CMK (cell line): ENCODE measurements around the gene VWA5B2.

ENCODE experiments used
- DNase-seq: peaks from one replicate; pipeline ENCODE4 v3.0.0-alpha.2; 2010; ENCODE audit warnings: low read depth

Gene VWA5B2

DNA sequence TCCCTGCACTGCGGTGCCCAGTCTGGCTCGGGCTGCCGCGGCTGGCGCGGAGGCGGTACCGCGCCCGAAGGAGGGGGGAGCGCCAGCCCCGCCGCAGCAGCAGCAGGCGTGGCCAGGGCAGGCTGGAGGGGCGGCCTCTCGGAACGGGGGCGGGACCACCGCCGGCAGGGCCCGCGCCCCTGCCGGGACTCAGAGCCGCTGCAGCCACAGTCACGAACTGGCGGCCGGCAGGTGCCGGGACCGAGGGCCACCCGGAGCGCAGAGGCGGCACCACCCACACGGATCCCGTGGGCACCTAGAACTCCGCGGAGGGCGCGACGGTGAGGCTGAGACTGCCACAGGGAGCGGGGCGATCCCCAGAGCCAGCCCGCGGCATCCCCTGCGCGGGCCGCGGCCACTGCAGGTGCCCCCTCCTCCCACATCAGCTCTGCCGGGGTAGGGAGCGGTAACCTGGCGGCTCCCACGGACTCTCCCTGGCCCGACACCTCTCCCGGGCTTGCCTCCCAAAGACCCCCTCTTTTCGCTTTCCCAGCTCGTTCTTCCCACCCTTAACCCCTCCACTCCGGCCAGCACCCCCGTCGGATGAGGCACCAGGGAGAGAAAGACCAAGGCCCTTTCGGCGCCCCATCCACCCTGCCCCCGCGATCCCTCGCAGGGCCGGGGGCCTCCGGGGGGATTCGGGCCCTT, at the start of gene VWA5B2:
TSS of gene VWA5B2 (plus strand) at position 192 of the 687 bp plus-strand sequence. CDS start 944 bp downstream, outside the sequence.
- DNase-seq: no peak

GRCh38 chr3:184180165-184180564, 49.2 kb upstream of the VWA5B2 start:
- DNase-seq: no peak

- DNase-seq: no peak
These were observed 47.8 kb upstream of the VWA5B2 start for GRCh38 chr3:184181596-184181995.

- DNase-seq: no peak
These were observed 45.7 kb upstream of the VWA5B2 start for GRCh38 chr3:184183679-184184078.

DNA sequence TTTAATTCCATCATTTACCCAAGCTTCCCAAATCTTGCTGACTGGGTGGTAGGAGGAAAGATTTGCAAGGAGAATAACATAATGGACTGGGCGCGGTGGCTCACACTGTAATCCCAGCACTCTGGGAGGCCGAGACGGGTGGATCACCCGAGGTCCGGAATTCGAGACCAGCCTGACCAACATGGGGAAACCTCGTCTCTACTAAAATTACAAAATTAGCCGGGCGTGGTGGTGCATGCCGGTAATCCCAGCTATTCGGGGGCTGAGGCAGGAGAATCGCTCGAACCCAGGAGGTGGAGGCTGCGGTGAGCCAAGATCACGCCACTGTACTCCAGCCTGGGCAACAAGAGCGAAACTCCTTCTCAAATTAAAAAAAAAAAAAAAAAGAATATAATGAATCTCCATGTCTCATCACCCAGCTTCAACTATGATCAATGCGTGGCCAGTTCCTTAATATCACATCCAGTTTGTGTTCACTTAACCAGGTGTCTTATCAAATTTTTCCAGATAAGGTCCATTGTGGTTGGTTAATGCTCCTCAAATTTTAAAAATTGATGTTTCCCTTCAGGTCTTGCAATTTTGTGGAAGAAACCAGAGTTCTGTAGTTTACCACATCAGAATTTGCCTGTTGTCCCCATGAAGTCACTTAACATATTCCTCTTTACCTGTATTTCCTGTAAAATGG, 44.7 kb upstream of the VWA5B2 start:
- DNase-seq: no peak

- DNase-seq: peak; percentile 96
These were observed 43.8 kb upstream of the VWA5B2 start for GRCh38 chr3:184185461-184186183.

GRCh38 chr3:184186184-184186901, 43.0 kb upstream of the VWA5B2 start, which contains the start of gene ABCF3:
Gene ABCF3, plus strand, starts transcription at chr3:184186199. Its CDS starts 9 bp downstream, at chr3:184186208.
- DNase-seq: no peak

DNA sequence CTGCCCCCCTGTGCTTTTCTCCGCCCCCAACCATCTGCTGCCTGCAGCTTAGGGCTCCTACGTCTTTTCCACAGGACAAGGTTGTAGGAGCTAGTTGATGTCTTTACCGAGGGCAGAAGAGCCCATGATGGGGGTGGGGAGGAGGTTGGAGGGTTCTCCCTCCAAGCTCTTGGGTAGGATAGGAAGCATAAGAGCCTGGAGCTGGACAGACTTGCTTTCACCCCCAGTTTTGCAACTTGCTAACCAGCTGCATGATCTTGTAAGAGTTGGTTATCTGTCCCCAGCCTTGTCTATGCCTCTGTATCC, 42.5 kb upstream of the VWA5B2 start:
- DNase-seq: no peak

DNA sequence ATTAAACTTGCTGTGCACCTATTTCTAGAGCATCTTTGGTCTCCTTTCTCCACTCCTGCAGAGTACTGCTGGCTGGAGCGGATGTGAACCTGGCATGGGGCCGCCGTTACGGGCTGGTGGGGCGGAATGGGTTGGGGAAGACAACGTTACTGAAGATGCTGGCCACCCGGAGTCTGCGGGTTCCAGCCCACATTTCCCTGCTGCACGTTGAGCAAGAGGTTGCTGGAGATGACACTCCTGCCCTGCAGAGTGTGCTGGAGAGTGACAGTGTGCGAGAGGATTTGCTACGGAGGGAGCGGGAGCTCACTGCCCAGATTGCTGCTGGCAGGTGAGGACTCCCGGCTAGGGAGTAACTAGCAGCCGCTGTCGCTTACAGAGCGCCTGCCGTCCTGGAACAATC, 41.3 kb upstream of the VWA5B2 start:
- no peak for DNase-seq

DNA sequence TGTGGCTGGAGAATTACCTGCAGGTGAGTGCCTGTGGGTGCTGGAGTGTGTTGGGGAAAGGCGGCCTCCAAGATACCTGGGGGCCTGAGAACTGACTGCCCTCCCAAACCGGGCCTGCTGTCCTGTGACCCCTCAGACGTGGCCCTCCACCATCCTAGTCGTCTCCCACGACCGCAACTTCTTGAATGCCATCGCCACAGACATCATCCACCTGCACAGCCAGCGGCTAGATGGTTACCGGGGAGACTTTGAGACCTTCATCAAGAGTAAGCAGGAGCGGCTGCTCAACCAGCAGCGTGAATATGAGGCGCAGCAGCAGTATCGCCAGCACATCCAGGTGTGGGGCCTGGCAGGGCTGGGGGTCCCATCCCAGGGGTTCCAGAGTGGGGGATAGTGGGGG, 40.0 kb upstream of the VWA5B2 start:
- no peak for DNase-seq

DNA sequence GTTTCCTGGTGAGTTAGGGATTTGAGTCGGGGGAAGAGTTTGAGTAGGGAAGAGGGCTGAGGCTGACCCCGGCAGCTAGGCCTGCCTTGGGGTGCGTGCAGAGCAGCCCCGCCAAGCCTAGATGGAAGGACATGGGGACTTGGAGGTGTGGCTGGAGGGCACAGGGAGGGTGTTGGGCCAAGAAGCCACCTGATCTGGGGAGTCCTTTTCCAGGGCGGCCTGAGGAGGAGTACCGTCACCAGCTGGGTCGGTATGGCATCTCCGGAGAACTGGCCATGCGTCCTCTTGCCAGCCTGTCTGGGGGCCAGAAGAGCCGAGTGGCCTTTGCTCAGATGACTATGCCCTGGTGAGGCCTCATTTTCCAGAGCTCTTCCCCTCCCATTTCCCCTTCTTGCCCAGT, 36.5 kb upstream of the VWA5B2 start:
- DNase-seq: no peak

DNA sequence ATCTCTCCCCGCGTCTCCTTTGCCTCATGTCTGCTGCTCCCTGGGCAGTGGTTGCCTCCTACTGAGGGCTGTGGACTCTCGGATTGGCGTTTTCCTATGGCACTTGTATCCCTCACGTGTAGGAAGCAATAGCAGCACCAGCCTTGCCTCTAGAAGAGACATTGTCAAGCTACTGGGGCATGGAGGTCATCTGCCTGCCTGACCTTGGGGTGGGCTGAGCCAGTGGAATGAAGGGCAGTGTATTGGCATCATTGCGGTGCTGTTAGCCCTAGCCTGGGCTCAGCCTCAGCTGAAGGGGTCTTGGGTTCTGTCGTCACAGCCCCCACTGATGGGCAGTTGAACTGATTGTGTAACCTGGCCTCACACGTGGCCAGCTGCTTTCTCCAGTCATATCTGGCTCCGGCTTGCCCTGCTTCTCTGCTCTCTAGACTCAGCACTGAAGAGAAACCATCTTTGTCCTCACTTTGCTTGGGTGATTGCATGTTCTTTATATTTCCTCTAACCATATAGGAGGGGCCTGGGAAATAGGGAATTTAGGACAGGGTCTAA, 35.3 kb upstream of the VWA5B2 start:
- DNase-seq: no peak

DNA sequence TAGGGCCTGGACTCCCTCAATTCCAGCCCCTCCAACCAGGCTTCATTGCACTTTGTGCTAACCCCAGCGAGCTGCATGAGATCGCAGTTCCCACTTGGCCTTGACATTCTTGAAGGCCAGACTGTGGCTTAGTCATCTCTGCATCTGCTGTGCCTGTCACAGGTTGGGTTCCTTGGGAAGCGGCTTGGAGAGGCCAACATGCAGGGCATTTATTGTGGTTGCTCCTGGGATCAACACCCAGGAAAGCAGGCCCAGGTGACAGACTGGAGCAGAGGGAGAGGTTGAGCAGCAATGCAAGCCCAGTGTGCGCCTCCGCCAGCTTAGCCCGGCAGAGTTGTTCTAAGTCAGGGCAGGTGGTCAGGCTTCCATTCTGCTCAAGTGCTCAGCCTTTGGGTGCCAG, 32.8 kb upstream of the VWA5B2 start:
- DNase-seq: no peak

DNA sequence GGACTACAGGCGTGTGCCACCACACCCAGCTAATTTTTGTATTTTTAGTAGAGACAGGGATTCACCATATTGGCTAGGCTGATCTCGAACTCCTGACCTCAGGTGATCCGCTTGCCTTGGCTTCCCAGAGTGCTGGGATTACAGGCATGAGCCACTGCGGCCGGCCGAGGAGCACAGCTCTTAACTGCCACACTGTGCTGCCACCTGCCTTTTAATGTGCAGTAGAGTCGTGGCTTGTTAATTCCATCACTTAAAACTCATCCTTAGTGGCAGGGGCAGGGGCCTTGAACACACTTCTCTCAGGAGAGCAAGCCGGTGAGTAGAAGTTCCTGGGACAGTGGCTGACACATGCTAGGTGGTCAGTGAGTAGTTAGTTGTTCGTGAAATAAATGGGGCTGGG, 30.9 kb upstream of the VWA5B2 start:
- no peak for DNase-seq

DNA sequence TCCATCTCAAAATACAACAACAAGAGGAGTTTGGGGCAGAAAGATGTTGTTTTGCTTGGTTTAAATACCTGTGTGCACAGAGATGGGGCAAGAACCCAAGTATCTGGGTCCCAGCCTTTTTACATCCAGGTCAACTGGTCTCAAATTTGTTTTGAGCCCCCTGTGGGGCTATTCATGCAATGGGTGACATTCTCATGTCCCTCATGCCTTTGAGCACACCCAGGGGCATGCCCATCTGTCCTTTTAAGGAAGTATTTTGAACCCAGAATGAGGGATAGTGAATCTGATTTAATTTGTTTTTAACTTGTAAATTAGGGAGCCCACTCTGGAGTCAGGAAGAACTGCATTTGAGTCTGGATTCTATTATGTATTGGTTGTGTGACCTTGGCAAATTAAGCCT, 28.6 kb upstream of the VWA5B2 start:
- DNase-seq: no peak

DNA sequence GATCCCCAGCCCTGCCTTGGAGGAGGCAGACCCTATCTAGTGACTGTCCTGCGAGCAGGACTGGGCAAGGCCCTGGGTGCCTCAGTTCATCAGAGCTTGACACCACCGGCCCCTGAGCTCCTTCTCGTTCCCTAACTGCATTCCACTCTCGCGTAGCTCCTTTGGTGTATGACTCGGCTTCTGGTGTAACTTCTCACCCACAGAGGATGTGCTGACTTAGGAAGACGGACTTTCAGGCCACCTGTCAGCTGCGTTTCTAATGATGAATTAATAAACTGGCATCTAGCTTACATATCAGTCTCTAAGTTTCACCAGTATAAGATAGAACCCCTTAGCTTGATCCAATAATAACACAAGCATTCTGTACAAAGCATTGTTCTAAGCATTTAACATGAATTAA, 25.9 kb upstream of the VWA5B2 start:
- no peak for DNase-seq

DNA sequence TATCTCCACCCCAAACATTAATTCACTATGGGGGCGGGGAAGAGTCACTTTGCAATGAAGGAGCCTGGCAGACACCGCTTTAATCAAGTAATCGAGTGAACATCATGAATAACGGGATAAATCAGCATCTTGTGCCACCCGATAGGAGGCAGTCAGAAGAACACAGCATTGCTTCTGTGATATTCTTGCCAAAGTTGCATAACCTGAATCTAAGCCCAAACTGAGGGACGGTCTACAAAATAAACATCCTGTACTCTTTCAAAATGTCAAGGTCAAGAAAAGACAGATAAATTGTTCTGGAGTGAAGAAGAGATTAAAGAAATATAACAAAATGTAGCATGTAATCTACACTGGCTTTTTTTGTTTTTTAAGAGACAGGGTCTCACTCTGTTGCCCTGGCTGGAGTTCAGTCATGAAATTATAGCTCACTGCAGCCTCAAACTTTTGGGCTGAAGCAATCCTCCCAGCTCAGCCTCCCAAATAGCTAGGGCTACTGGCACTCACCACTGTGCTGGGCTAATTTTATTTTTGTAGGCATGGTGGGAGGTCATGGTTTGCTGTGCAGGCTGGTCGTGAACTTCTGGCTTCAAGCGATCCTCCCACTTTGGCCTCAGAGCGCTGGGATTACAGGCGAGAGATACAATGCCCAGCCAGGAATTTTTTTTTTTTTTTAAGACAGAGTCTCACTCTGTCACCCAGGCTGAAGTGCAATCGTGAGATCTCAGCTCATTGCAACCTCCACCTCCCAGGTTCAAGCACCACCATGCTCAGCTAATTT, 20.1 kb upstream of the VWA5B2 start:
- no peak for DNase-seq

DNA sequence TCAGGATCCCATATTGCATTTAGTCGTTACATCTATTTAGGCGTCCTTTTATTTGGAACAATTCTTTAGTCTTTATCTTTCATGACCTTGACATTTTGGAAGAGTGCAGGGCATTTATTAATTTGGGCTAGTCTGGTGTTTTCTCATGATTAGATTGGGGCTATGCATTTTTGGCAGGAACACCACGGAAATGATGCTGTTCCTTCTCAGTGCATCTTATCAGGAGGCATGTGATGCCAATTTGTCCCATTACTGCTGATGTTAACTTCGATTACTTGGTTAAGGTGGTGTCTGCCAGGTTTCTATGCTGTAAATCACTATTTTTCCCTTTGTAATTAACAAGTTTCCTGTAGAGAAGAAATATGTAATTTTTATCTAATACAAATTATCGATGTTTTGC, 18.1 kb upstream of the VWA5B2 start:
- no peak for DNase-seq

GRCh38 chr3:184211718-184212117, 17.7 kb upstream of the VWA5B2 start:
- DNase-seq: no peak

DNA sequence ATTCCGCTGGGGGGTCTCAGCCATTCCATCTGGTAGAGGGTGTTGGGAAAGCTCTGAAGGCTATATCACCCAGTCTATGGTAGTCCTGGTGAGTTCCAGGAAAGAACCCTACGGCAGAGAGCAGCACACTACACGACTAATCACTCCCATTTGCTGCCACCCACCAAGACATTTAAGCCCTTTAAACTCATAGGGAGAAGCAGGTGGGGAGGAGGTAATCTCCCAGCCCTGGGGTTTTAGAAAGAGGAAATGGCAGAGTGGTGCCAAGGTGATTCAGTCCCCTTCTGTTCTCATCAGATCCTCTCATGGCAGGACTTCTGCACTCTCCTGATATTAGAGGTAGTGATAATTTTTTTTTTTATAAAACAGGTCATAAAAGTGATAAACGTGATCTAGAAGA, 10.6 kb upstream of the VWA5B2 start:
- no peak for DNase-seq

DNA sequence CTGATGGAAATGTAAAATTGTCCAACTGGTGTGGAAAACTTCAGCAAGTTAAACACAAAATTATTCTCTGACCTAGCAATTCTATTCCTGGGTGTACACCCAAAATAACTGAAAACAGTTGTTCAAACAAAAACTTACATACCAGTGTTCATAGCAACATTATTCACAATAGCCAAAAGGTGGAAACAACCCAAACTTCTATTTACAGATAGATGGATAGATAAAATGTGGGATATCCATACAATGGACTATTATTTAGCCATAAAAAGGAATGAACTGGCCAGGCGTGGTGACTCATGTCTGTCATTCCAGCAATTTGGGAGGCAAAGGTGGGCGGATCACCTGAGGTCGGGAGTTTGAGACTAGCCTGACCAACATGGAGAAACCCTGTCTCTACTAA, 6.9 kb upstream of the VWA5B2 start:
- no peak for DNase-seq

- DNase-seq: no peak
These were observed 5.4 kb upstream of the VWA5B2 start for GRCh38 chr3:184223946-184224345.
